ENCODE results near the gene TOM1L1.
A peak's percentile ranks its signal among the peaks of the same experiment; 100 is the strongest.

Gene TOM1L1

GRCh38 chr17:54950116-54950515 is 49.5 kb downstream of the TOM1L1 start:
- no peak for DNase-seq

DNA sequence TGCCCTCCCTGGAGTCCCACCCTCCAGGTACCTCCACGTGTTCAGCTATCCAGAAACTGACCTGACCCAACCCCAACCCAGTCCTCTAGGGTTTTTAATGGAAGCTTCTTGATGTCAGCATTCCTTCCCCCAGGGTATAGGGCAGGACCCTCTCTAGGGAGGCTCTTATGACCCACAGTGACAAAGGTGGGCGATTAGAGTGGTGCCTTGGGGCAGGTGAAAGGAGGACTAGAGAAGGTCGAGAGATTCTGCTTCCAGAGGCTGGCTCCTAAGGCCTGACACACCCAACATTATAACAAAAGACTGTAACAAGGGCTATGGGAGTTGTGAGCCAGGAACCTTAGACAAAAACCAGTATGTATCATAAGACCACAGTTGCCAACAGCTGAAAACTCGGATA is 50.6 kb downstream of the TOM1L1 start:
- no peak for DNase-seq

DNA sequence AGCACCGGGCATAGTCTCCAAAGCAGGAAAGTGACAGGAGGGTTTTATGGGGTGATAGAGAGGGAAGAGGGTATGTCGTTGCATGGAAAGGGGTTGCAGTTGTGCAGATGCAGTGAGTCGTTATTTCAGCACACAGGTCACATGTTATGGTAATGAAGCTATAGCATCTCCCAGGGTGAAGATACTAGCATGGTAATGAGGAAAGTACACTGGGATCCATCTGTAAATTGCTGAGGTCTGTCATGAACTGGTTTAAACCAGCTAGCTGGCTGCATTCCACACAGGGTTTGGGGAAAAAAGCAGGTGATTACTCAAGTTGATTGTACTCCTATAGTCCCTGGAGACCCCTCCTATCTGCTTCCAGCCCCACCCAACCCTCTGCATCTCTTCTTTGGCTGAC is 56.1 kb downstream of the TOM1L1 start:
- DNase-seq, result no peak

- no peak for DNase-seq
Observed at GRCh38 chr17:54967621-54968261, 67.1 kb downstream of the TOM1L1 start.

- DNase-seq, result peak; percentile 97
Observed at GRCh38 chr17:54968262-54968987, 67.8 kb downstream of the TOM1L1 start, which contains the start of the genes COX11 and STXBP4. Gene COX11 (minus strand): TSS chr17:54968654. CDS start chr17:54968646, 8 bp downstream. Gene STXBP4 (plus strand): TSS chr17:54968765. CDS start chr17:54986220, 17,455 bp downstream.

- peak; percentile 77 for DNase-seq
Observed at GRCh38 chr17:54968988-54969332, 68.3 kb downstream of the TOM1L1 start.

- DNase-seq, result no peak
Observed at GRCh38 chr17:54969658-54970572, 69.3 kb downstream of the TOM1L1 start.

DNA sequence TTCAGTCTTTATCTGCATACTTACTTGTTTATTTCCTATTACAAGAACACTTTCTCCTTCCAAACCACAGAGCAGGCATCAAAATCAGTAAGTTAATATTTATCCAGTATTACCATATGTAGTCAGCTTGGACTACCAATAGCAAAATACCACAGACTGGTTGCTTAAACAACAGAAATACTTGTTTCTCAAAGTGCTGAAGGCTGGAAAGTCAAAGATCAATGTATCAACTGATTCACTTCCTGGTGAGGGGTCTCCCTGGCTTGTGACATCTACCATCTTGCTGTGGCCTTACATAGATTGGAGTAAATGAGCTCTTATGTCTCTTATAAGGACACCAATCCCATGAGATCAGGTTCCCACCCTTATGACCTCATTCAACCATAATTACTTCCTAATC is 70.5 kb downstream of the TOM1L1 start:
- no peak for DNase-seq

DNA sequence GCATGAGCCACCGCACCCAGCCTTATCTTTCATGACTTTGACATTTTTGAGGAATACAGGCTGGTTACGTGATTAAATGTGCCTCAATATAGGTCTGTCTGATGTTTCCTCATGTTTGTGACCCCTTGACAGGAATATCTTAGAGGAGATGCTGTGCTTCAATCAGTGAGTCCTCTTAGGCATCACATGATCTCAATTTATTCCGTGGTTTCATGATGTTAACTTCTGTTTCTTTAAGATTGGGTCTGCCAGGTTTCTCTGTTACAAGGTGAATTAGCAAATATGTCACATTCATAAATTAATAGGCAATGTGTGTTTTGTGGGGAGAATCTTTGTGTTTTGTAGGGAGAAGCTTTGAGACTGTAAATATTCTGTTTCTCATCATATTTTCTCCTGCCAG is 71.2 kb downstream of the TOM1L1 start:
- DNase-seq, result no peak

- no peak for DNase-seq
Observed at GRCh38 chr17:54972406-54973138, 71.9 kb downstream of the TOM1L1 start.

GRCh38 chr17:54974759-54975158 is 74.1 kb downstream of the TOM1L1 start:
- no peak for DNase-seq

DNA sequence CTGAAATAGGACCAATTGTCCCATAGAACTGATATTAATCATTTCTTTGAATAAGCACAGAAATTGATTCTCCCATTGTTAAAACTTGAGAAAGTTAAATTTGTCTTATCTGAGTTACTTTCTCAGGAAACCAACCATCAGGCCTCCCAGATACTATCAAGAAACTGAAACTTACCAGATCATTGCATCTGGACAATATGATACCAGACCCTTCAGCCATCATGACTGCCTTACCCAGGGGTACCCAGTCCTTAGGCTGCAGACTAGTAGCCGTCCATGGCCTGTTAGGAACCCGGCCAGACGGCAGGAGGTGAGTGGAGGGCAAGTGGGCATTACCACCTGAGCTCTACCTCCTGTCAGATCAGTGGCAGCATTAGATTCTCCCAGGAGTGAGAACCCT is 75.7 kb downstream of the TOM1L1 start:
- no peak for DNase-seq

DNA sequence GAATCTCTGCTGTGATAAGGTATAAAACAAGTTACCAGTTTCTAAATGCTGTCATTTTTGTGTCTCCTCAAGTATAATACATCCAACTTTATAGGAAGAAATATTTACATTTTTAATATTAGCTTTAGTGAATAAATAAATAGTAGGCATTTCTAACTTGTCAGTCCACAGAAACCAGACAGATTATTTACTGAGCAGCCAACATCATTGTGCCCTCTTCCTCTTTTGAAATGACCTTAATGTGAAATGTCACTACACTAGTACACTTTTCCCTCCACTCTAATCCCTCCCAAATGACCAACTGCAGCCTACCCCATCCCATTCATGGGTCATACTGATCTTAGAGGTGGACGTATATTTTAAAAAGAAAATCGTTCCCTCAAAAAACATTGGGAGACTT is 77.1 kb downstream of the TOM1L1 start:
- no peak for DNase-seq

DNA sequence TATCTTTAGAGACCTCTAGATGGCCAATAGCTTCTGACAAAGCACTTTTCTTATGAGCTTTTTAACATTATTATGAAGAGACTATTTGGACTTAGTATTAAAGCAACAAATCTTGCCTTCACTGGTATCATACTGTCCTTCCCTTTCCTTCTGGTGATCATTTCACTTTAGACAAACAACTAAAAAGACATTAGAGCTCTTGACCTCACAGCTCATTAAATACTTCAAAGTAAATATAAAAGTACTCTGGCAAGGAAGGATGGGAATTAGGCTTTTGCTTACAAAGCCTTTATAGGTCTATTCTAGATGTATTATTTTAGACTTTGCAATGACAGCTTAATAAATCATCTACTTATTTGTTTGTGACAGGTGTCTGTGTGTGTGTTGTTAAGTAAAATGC is 79.0 kb downstream of the TOM1L1 start:
- DNase-seq, result no peak

- no peak for DNase-seq
Observed at GRCh38 chr17:54980375-54980774, 79.7 kb downstream of the TOM1L1 start.

DNA sequence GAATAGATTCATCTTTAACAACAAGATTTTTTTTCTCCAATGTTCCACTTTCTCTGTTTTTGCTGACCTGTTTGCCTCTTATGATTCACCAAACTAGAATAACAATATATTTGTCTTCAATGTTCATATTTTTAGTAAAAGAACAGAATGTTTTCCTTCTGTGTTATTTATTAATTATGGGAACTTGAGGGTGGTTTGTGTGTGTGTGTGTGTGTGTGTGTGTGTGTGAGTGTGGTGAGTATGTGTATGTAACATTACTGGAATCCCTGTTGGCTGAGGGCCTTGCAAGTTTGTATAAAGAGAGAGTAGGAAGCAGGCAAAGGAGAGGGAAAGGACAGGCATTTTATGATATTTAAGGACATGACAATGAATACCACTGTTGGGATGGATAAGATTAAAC is 81.7 kb downstream of the TOM1L1 start:
- no peak for DNase-seq

DNA sequence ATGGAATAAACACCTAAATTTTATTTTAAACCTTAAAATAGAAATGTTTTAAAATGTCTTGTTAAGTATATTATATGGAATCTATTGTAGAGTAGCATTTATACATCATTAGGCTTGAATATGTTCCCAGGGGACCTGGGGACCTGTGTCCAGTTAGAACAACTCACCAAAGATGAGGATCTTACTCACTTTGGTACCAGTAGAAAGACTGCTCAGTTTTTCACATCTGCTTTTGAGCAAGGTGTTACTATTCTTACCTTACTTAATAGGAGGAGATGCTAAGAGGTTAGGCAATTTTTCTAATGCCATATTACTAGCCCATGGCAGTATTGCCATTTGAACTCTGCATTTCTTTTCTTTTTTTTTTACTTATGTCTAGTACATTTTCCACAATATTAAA is 82.6 kb downstream of the TOM1L1 start:
- no peak for DNase-seq

GRCh38 chr17:54985476-54985875 is 84.8 kb downstream of the TOM1L1 start:
- no peak for DNase-seq

GRCh38 chr17:54990118-54990517 is 89.5 kb downstream of the TOM1L1 start:
- DNase-seq, result no peak

GRCh38 chr17:54991567-54991966 is 90.9 kb downstream of the TOM1L1 start:
- DNase-seq, result no peak

GRCh38 chr17:54992797-54993639 is 92.4 kb downstream of the TOM1L1 start:
- DNase-seq, result no peak

DNA sequence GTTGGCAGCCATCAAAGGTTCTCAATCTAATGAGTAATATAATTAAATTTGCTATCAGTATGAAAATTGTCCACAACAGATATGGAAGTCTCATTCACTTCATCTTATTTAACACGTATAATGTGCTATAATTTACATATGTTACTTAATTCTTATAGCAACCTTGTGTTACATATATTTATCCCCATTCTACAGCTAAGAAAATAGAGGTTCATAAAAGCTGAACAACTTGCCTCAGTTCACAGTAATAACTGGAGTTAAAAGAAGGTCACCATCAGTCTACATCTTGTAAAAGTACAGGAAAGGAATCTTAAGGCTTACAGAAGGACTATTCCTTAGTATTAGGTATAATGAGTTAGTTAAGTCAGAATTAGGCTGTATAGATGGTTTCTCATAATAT is 95.8 kb downstream of the TOM1L1 start:
- DNase-seq, result no peak

Data from activated effector memory CD4-positive, alpha-beta T cell treated with anti-CD3 and anti-CD28 coated beads, Interleukin-2, amount 50 U/mL, for 16 hours (primary cell).